Activated naive CD4-positive, alpha-beta T cell treated with anti-CD3 and anti-CD28 coated beads for 36 hours (primary cell): Measurements from ENCODE around the gene LRP6. TPM values are rescaled to one million over a fixed set of nuclear protein-coding genes. Genes with fewer than 3 reads are reported as not detected.
A peak's percentile ranks its signal among the peaks of the same experiment; 100 is the strongest.

Experiments used
- CTCF ChIA-PET: fragments of 350-600 bp; sonication (Branson Sonifier 250); formaldehyde crosslinking; loops from one replicate; lab custom pipeline; 2021; ENCODE audit warnings: antibody characterized with exemption; lab: Charles Lee
- DNase-seq: peaks from one replicate; pipeline ENCODE4 v3.0.0-alpha.2; 2020
- H3K27ac Mint-ChIP-seq: one replicate; pipeline ENCODE4 v1.8.0; 2021; ENCODE audit warnings: mild to moderate bottlenecking, mixed read lengths
- H3K27me3 Mint-ChIP-seq: one replicate; pipeline ENCODE4 v1.8.0; 2021; ENCODE audit warnings: low read depth, mixed read lengths
- H3K36me3 Mint-ChIP-seq: one replicate; pipeline ENCODE4 v1.8.0; 2021; ENCODE audit warnings: low read depth, mixed read lengths
- H3K4me1 Mint-ChIP-seq: one replicate; pipeline ENCODE4 v1.8.0; 2021; ENCODE audit warnings: low read depth, mixed read lengths
- H3K4me3 Mint-ChIP-seq: one replicate; pipeline ENCODE4 v1.8.0; 2021; ENCODE audit warnings: mild to moderate bottlenecking, moderate library complexity, mixed read lengths
- H3K9me3 Mint-ChIP-seq: one replicate; pipeline ENCODE4 v1.8.0; 2021; ENCODE audit warnings: mixed read lengths
- intact Hi-C: fragments of 100-400 bp; cut with micrococcal nuclease; formaldehyde crosslinking; loops from one replicate; pipeline ENCODE4 v1.15.1; 2023
- total RNA-seq, 2 experiments: library from RNA; stranded (reverse); gene quantifications; one replicate each; pipeline ENCODE4 v1.2.3, GENCODE V29; 2021

LRP6 gene
- total RNA-seq, 2 experiments from 2014 or later: 3.9 to 4.1 TPM

DNA sequence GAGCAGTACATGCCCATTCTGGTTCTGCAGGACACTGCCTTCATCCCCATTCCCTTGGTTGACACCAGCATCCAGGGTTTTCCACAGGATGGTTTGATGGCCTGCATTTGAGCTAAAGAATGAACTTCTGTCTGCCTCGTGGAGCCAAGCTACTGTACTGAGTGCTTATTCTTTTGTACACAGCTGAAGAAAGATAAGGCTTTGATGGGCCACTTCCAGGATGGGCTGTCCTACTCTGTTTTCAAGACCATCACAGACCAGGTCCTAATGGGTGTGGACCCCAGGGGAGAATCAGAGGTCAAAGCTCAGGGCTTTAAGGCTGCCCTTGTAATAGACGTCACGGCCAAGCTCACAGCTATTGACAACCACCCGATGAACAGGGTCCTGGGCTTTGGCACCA is 172.4 kb downstream of the LRP6 start:
- no peaks in the 10 kb centered on the region for H3K27me3 Mint-ChIP-seq
- no peak overlapping the region for H3K4me3 Mint-ChIP-seq
- CTCF ChIA-PET: interaction anchor here (0.6 to 1.4 kb wide), 2 partner anchors 16 to 25 kb away, joined by 3 read pairs; no protein-coding TSS in a partner anchor
- no peaks in the 10 kb centered on the region for H3K4me1 Mint-ChIP-seq
- no peak for DNase-seq
- H3K9me3 Mint-ChIP-seq: no peaks in the 10 kb centered on the region
- no peak overlapping the region for H3K27ac Mint-ChIP-seq
- no peaks in the 10 kb centered on the region for H3K36me3 Mint-ChIP-seq
- intact Hi-C loops: no loop called here

DNA sequence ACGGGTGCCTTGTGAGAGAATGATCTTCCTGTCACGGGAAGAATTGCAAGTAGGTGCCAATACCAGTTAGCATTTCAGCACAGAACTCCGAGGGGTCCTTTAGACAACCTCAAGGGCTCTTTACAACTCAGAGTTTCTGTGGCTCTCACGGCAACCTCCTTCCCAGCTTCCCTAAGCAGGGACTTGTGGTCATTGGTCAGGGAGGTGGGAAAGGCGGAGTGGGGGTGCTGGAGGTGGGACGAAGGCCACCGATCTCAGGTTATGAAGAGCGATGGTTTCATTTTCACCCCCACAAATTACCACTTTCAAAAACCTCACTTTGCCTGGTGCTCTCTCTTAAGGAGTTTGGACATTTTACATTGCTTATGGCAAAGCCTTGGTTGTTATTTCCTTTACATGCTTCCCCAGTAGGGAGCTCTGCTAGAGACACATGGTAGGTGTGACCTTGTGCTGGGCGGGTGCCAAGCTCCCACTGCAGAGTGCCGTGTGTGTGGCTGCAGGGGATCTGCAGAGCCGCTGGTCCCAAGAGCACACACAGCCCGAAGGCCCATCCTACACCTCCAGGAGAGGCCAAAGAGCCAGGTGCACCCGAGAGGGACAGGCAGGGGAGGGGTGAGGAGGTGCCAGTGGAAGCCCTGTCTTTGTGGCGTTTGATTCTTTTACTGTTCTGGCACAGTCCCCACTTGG is 174.7 kb downstream of the LRP6 start:
- intact Hi-C loops: no loop called here
- H3K9me3 Mint-ChIP-seq: no peaks in the 10 kb centered on the region
- no peaks in the 10 kb centered on the region for H3K36me3 Mint-ChIP-seq
- H3K4me1 Mint-ChIP-seq: no peaks in the 10 kb centered on the region
- no peak for DNase-seq
- H3K27ac Mint-ChIP-seq: no peak overlapping the region
- CTCF ChIA-PET: no interaction called here
- H3K4me3 Mint-ChIP-seq: no peak overlapping the region
- H3K27me3 Mint-ChIP-seq: no peaks in the 10 kb centered on the region

DNA sequence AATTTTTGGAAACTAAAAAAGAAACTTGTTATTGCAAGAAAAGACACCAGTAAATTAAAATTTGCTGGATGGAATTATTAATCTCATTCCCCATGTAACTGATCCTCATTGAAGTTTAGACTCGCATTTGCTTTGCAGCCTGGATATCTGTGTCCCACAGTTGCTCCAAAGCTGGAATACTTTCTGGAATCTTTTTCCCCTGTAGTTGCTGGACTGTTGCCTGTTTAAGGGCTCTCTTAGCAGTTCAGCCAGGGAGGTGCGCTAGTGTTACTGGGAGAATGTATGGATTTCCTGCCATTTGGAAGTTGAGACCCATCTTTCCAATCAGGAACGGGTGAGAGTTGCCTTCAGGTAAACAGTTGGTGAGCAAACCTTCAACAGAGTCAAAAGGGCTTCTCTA is 175.8 kb downstream of the LRP6 start:
- H3K4me1 Mint-ChIP-seq: no peaks in the 10 kb centered on the region
- CTCF ChIA-PET: no interaction called here
- no peaks in the 10 kb centered on the region for H3K36me3 Mint-ChIP-seq
- no peak overlapping the region for H3K27ac Mint-ChIP-seq
- no peak for DNase-seq
- intact Hi-C loops: no loop called here
- H3K27me3 Mint-ChIP-seq: no peaks in the 10 kb centered on the region
- H3K9me3 Mint-ChIP-seq: no peaks in the 10 kb centered on the region
- no peak overlapping the region for H3K4me3 Mint-ChIP-seq

DNA sequence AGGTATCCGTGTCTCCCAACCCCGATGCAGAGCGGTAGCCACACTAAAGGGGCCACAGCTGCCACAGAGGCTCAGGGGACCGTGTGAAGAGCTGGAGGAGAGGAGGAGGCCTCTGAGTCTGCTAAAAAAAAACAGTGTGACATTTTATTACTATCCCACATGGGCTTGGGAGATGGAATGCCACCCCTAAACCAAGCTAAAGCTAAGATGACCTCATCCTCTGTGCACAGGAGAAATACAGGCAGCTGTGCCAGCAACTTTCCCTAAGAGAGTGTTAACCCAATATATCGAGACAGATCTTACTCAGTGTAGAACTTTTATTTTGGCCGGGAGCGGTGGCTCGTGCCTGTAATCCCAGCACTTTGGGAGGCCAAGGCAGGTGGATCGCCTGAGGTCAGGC is 178.1 kb downstream of the LRP6 start:
- H3K9me3 Mint-ChIP-seq: no peaks in the 10 kb centered on the region
- H3K27me3 Mint-ChIP-seq: no peaks in the 10 kb centered on the region
- intact Hi-C loops: no loop called here
- H3K27ac Mint-ChIP-seq: no peak overlapping the region
- no peak overlapping the region for H3K4me3 Mint-ChIP-seq
- CTCF ChIA-PET: interaction anchor here (0.5 kb wide), 2 partner anchors 81 to 165 kb away, joined by 3 to 4 read pairs; no protein-coding TSS in a partner anchor
- H3K4me1 Mint-ChIP-seq: no peaks in the 10 kb centered on the region
- no peak for DNase-seq
- no peaks in the 10 kb centered on the region for H3K36me3 Mint-ChIP-seq

DNA sequence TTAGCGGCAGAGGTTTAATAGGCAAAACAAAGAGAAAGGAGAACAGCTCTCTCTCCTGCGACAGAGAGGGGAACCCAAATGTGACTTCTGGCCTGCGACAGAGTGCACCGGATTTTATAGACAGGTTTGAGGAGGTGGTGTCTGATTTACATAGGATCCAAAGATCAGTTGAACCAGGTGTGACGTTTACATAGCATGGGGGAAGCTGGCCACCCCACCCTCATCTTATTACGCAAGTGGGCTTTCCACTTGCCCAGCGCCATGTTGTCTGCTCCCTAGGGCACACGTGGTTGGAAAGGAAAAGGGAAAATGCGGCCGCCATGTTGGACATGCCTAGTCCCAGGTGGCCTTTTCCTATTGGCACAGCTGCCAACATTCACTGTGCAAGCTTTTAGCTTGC is 178.7 kb downstream of the LRP6 start:
- no peaks in the 10 kb centered on the region for H3K27me3 Mint-ChIP-seq
- DNase-seq: no peak
- H3K4me1 Mint-ChIP-seq: no peaks in the 10 kb centered on the region
- intact Hi-C loops: no loop called here
- CTCF ChIA-PET: no interaction called here
- H3K36me3 Mint-ChIP-seq: no peaks in the 10 kb centered on the region
- H3K27ac Mint-ChIP-seq: no peak overlapping the region
- no peak overlapping the region for H3K4me3 Mint-ChIP-seq
- H3K9me3 Mint-ChIP-seq: no peaks in the 10 kb centered on the region

DNA sequence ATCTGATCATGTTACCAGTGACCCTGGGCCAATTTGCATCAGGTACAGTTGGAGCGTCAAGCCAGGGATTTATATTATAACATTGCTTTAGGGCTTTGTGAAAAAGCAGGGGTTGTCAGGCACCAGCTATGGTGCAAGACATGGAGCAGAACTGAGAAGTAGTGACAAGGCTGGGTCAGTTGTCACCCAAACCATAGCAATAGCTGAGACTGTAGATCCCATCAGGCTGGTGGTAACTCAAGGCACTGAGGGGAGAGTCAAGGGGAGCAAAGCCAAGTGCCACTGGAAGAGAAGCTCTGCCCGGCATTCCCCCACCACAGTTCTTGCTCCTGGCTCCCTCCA is 179.2 kb downstream of the LRP6 start:
- no peak overlapping the region for H3K4me3 Mint-ChIP-seq
- H3K27me3 Mint-ChIP-seq: no peaks in the 10 kb centered on the region
- H3K36me3 Mint-ChIP-seq: no peaks in the 10 kb centered on the region

DNA sequence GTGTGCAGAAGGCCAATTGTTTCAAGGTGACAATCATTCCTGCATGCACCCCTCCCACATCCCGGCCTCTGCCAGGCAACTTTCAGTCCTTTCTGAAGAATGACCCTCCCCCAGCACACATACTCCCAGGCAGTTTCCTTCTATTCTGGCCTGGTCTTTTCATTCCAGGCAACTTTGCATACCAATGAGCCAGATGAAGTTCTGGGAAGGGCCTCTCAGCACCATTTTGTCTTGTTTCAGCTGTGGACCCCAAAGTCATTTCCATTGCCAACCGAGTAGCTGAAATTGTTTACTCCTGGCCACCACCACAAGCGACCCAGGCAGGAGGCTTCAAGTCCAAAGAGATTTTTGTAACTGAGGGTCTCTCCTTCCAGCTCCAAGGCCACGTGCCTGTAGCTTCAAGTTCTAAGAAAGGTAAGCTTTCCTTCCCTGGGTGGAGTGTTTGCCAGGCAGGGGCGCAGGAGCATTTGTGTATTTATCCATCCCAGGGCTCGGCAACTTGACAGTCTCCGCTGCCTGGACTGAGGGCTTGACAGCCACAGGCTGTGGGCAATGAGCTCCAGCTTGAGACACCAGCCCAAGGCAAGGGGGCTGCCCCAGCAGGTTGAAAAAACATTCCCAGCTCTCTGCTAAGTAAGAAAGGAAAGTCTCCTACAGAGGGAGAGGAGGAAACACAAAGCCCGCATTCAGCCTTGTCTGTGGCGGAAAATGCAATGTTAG is 179.7 kb downstream of the LRP6 start:
- Mint-ChIP-seq H3K27ac (no peak overlapping the region), H3K9me3 (no peaks in the 10 kb centered on the region), H3K4me3 (no peak overlapping the region), H3K36me3 (no peaks in the 10 kb centered on the region), H3K4me1 (no peaks in the 10 kb centered on the region), H3K27me3 (no peaks in the 10 kb centered on the region)
- no peak for DNase-seq
- intact Hi-C loops: no loop called here
- CTCF ChIA-PET: interaction anchor here (0.6 to 0.8 kb wide), 3 partner anchors 195 to 605 kb away, joined by 3 read pairs; no protein-coding TSS in a partner anchor

More for the DNA sequence above, 179.2 kb downstream of the LRP6 start:
- intact Hi-C loops: no loop called here
- Mint-ChIP-seq H3K27ac (no peak overlapping the region), H3K4me1 (no peaks in the 10 kb centered on the region), H3K9me3 (no peaks in the 10 kb centered on the region)
- DNase-seq: no peak
- CTCF ChIA-PET: interaction anchor here (0.6 to 0.8 kb wide), 3 partner anchors 195 to 604 kb away, joined by 3 read pairs; no protein-coding TSS in a partner anchor

DNA sequence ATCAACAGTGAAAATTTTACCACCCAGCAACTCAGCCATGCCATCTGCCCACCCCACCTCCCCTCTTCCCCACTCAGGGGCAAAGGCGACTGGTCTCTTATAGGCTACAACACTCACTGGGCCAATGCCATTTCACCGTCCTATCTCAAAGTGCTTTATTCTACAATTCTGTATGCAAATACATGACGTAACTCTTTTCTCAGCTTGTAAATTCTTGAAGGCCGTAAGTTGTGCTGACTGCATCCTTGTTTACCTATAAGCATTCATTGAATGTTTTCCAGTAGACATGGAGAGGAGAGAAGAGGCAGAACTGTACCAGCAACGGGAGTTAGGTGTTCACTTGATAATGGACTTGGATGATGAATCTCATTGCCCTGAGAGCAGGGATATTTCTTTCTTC is 180.5 kb downstream of the LRP6 start:
- DNase-seq: no peak
- no peak overlapping the region for H3K27ac Mint-ChIP-seq

DNA sequence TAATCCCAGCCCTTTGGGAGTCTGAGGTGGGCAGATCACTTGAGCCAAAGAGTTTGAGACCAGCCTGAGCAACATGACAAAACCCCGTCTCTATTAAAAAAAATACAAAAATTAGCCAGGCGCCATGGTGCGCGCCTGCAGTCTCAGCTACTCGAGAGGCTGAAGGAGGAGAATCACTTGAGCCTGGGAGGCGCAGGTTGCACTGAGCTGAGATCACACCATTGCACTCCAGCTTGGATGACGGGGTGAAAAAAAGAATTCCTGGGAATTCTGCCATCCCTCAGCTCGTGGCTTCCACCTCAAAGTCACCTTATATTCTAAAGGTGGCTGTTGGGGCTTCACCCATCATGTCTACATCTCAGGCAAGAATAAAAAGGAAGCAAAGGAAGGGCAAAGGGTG is 183.2 kb downstream of the LRP6 start:
- no peaks in the 10 kb centered on the region for H3K36me3 Mint-ChIP-seq
- DNase-seq: no peak
- CTCF ChIA-PET: interaction anchor here (2.7 to 3.4 kb wide), 2 partner anchors 12 to 244 kb away, joined by 9 to 17 read pairs; partner anchors contain the start of gene BCL2L14
- peaks cover 4% of the 10 kb centered on the region for H3K4me1 Mint-ChIP-seq
- H3K27me3 Mint-ChIP-seq: no peaks in the 10 kb centered on the region
- H3K9me3 Mint-ChIP-seq: no peaks in the 10 kb centered on the region
- H3K4me3 Mint-ChIP-seq: no peak overlapping the region
- intact Hi-C loops: loop anchor here (5.0 kb wide), 1 partner anchor 574 kb away; no protein-coding TSS in a partner anchor
- no peak overlapping the region for H3K27ac Mint-ChIP-seq

More for the DNA sequence above, 180.5 kb downstream of the LRP6 start:
- no peaks in the 10 kb centered on the region for H3K36me3 Mint-ChIP-seq
- CTCF ChIA-PET: no interaction called here
- no peaks in the 10 kb centered on the region for H3K27me3 Mint-ChIP-seq
- peaks cover 4% of the 10 kb centered on the region for H3K4me1 Mint-ChIP-seq
- intact Hi-C loops: no loop called here
- no peak overlapping the region for H3K4me3 Mint-ChIP-seq
- H3K9me3 Mint-ChIP-seq: no peaks in the 10 kb centered on the region

DNA sequence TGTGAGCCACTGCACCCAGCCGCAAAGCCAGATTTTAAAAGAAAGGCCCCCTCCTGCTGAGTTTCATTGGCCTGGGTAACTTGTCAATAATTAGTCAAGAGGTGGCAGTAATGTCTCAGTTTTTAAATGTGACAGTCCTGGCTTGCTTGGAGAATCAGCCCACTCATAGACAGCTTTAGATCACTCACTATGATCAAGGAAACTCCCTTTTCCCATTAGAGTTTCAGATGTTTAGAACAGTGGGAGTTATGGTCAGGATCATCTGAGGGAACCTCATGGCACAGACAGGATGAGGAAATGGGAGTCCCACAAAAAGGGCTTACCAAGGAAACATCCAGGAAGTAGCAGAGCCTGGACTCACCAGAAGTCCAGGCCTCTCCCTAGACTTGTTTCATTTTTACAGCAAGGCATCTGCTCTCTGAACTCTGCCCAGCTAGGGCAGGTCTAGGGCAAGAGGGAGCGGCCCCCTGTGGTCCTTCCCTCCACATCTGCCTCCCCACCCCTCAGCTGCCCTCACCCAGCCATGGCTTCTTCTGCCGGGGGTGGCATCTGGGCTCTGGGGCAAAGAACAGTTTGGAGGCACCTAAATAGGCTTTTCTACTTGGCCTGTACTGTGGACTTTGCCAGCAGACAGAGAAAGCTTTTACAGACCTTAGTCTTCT is 184.9 kb downstream of the LRP6 start:
- CTCF ChIA-PET: interaction anchor here (0.7 to 3.4 kb wide), 7 partner anchors 10 to 500 kb away, joined by 3 to 17 read pairs (median 3); partner anchors contain the start of gene BCL2L14
- peak; percentile 9 for DNase-seq
- Mint-ChIP-seq H3K27me3 (no peaks in the 10 kb centered on the region), H3K4me3 (no peak overlapping the region), H3K27ac (no peak overlapping the region), H3K4me1 (peaks cover 4% of the 10 kb centered on the region), H3K9me3 (no peaks in the 10 kb centered on the region), H3K36me3 (no peaks in the 10 kb centered on the region)
- intact Hi-C loops: loop anchor here (1.0 to 5.0 kb wide), 3 partner anchors 245 to 575 kb away; no protein-coding TSS in a partner anchor

DNA sequence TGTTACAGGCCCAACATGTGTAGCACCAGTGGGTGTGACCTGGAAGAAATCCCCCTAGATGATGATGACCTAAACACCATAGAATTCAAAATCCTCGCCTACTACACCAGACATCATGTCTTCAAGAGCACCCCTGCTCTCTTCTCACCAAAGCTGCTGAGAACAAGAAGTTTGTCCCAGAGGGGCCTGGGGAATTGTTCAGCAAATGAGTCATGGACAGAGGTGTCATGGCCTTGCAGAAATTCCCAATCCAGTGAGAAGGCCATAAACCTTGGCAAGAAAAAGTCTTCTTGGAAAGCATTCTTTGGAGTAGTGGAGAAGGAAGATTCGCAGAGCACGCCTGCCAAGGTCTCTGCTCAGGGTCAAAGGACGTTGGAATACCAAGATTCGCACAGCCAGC is 187.6 kb downstream of the LRP6 start:
- Mint-ChIP-seq H3K27ac (no peak overlapping the region), H3K27me3 (no peaks in the 10 kb centered on the region), H3K4me3 (no peak overlapping the region), H3K4me1 (peaks cover 4% of the 10 kb centered on the region), H3K36me3 (no peaks in the 10 kb centered on the region), H3K9me3 (no peaks in the 10 kb centered on the region)
- CTCF ChIA-PET: interaction anchor here (1.6 kb wide), 1 partner anchor 250 kb away, joined by 6 read pairs; no protein-coding TSS in a partner anchor
- DNase-seq: no peak
- intact Hi-C loops: no loop called here
